GM12872 (cell line): ENCODE results near the gene PADI1.

Experiments used
- CTCF ChIP-seq: IDR thresholded peaks from 3 replicates; pipeline ENCODE4 v1.5.1; 2011; ENCODE audit warnings: low read depth, mild to moderate bottlenecking, low read length, moderate library complexity; ENCODE audit not compliant: insufficient read depth

PADI1 gene

GRCh38 chr1:17293681-17294425, 88.9 kb downstream of the PADI1 start:
- no peak for TF ChIP-seq CTCF

GRCh38 chr1:17295292-17295691, 90.4 kb downstream of the PADI1 start:
- no peak for TF ChIP-seq CTCF
